SIG-M5 treated with dmso at 0.1 percent for 504 hours (cell line): ENCODE data around the gene CAMK2N2.

Experiments used
- DNase-seq: peaks from one replicate; lab custom pipeline; 2025; ENCODE audit not compliant: unreplicated experiment; lab: John Stamatoyannopoulos, UW

CAMK2N2 gene

GRCh38 chr3:184261270-184261853, at the start of gene CAMK2N2:
Gene CAMK2N2 (minus strand): TSS chr3:184261553. CDS start chr3:184261285, 268 bp downstream.
- DNase-seq = peak; percentile 73

- DNase-seq = no peak
Measured at GRCh38 chr3:184308744-184309143, 47.4 kb upstream of the CAMK2N2 start.

- DNase-seq = no peak
Measured at GRCh38 chr3:184307915-184308314, 46.6 kb upstream of the CAMK2N2 start.

- DNase-seq = no peak
Measured at GRCh38 chr3:184306341-184306972, 45.1 kb upstream of the CAMK2N2 start.

GRCh38 chr3:184305577-184305976, 44.2 kb upstream of the CAMK2N2 start:
- DNase-seq = peak; percentile 32

- DNase-seq = no peak
Measured at GRCh38 chr3:184300378-184300720, 39.0 kb upstream of the CAMK2N2 start.

GRCh38 chr3:184299488-184300377, 38.4 kb upstream of the CAMK2N2 start:
- peak; percentile 36 for DNase-seq

GRCh38 chr3:184298759-184299487, 37.6 kb upstream of the CAMK2N2 start, which contains the start of gene PSMD2:
Gene PSMD2 (plus strand): TSS chr3:184299241. CDS start chr3:184299267, 26 bp downstream.
- DNase-seq = peak; percentile 93

- DNase-seq = no peak
Measured at GRCh38 chr3:184296616-184297015, 35.3 kb upstream of the CAMK2N2 start.

GRCh38 chr3:184295771-184296170, 34.4 kb upstream of the CAMK2N2 start:
- no peak for DNase-seq

GRCh38 chr3:184291738-184292445, 30.5 kb upstream of the CAMK2N2 start:
- DNase-seq = no peak

- no peak for DNase-seq
Measured at GRCh38 chr3:184291044-184291737, 29.8 kb upstream of the CAMK2N2 start.

- no peak for DNase-seq
Measured at GRCh38 chr3:184290331-184290730, 29.0 kb upstream of the CAMK2N2 start.

GRCh38 chr3:184289426-184289938, 28.1 kb upstream of the CAMK2N2 start:
- DNase-seq = peak; percentile 67

GRCh38 chr3:184284696-184285095, 23.3 kb upstream of the CAMK2N2 start:
- peak; percentile 62 for DNase-seq

GRCh38 chr3:184283681-184284080, 22.3 kb upstream of the CAMK2N2 start:
- no peak for DNase-seq

- no peak for DNase-seq
Measured at GRCh38 chr3:184282941-184283340, 21.6 kb upstream of the CAMK2N2 start.

GRCh38 chr3:184277366-184277765, 16.0 kb upstream of the CAMK2N2 start:
- DNase-seq = peak; percentile 28

GRCh38 chr3:184275961-184276910, 14.9 kb upstream of the CAMK2N2 start, which contains the start of gene ECE2:
Gene ECE2 (plus strand): TSS chr3:184276022. CDS start chr3:184276154, 132 bp downstream.
- DNase-seq = no peak
